Ovary (tissue), 9 donors: ENCODE measurements around the gene MTMR12. TPM values are rescaled to one million over a fixed set of nuclear protein-coding genes. Genes with fewer than 3 reads are reported as not detected.
"Not testable (repeated sequence)": the region's sequence is repeated elsewhere in the genome, so short reads cannot be mapped to it uniquely, and the experiment has no call there.

ENCODE experiments used
- DNase-seq, 5 donors: peaks; one replicate each; pipeline ENCODE4 v3.0.0-alpha.2; 2019 to 2020
- H3K27ac ChIP-seq, 2 donors: fragments of 200-600 bp; one replicate each; pipeline versions ENCODE4 v1.5.1 to v1.8.0; 2019 to 2022
- H3K27me3 ChIP-seq: fragments of 200-600 bp; one replicate; pipeline ENCODE4 v1.8.0; 2022
- H3K36me3 ChIP-seq: fragments of 200-600 bp; sonication (generic); one replicate; pipeline ENCODE4 v1.5.1; 2019
- H3K4me1 ChIP-seq: one replicate; pipeline ENCODE4 v1.8.1; 2013; ENCODE audit warnings: mild to moderate bottlenecking, moderate library complexity; ENCODE audit not compliant: insufficient read depth
- H3K4me3 ChIP-seq: fragments of 200-600 bp; sonication (generic); one replicate; pipeline ENCODE4 v1.5.1; 2017
- H3K9me3 ChIP-seq, 2 donors: fragments of 200-600 bp in 1 of 2; sonication (generic) in 1 of 2; one replicate each; pipeline versions ENCODE4 v1.5.1 to v1.8.1; 2013 to 2019; ENCODE audit warnings: mild to moderate bottlenecking in 1 of 2, moderate library complexity in 1 of 2
- CTCF ChIP-seq, 3 donors: fragments of 450-650 bp in 2 of 3; fragments of 200-600 bp in 1 of 3; IDR thresholded peaks; one replicate each; pipeline versions ENCODE4 v1.5.1 to v1.8.0; 2016 to 2022; ENCODE audit warnings: antibody characterized with exemption in 3 of 3, mild to moderate bottlenecking in 1 of 3
- EP300 ChIP-seq: sonication (generic); formaldehyde crosslinking; IDR thresholded peaks from one replicate; pipeline ENCODE4 v1.6.1; 2017; ENCODE audit warnings: antibody characterized with exemption
- POLR2A ChIP-seq: fragments of 450-650 bp; IDR thresholded peaks from one replicate; pipeline ENCODE4 v1.6.1; 2017; ENCODE audit warnings: antibody characterized with exemption, mild to moderate bottlenecking, moderate library complexity
- WGBS, 3 donors: extraction: QIAGEN DNeasy Blood & Tissue Kit in 1 of 3; methylation state at CpG; one replicate each; pipeline versions ENCODE4 v1.1.5 to v1.1.7; 2013 to 2017; 5-methylcytosine and 5-hydroxymethylcytosine counted together
- intact Hi-C, 4 donors: fragments of 100-400 bp; cut with DNase I; formaldehyde crosslinking; loops; one replicate each; pipeline versions ENCODE4 v1.11.0 to v1.15.1; 2022 to 2023
- polyA plus RNA-seq, 2 donors: library from polyadenylated mRNA; stranded (reverse); fragments of 200-250 nt in 1 of 2; fragments of 350-450 nt in 1 of 2; fragmentation: Illumina TruSeq in 1 of 2; extraction: RNeasy Lipid Tissue Mini Kit (QIAGEN cat#74804) in 1 of 2; gene quantifications; one replicate each; pipeline ENCODE4 v1.2.3, GENCODE V29; 2013 to 2014
- total RNA-seq, 7 donors: library from RNA; depleted of rRNA in 2 of 7; stranded (reverse); fragments of >200 nt in 2 of 7; fragmentation: NEBNext Ultra II Directional in 3 of 7; extraction: Animal tissue kit (Norgen Biotek cat#: 25700) in 3 of 7; gene quantifications; one replicate each; pipeline versions ENCODE4 v1.1.0 to v1.2.4, GENCODE V29; 2016 to 2023
- donor health status: DM: no; HTN: no; CAD: no; lungs with moderate emphysema.
- donor health status: DM: no; HTN: no; CAD: no.
- donor health status: Bipolar disorder and iron deficiency.
- donor health status: DM: yes; HTN: yes; CAD: no.
- donor health status: DM: no; HTN: no; CAD: no.
- donor health status: DM: yes; HTN: yes; CAD: no.

Gene MTMR12
- total and polyA plus RNA-seq, 9 donors, result 14.9 to 39.0 (median 35.2) TPM

- H3K36me3 ChIP-seq, result no peaks in the 10 kb centered on the region
- no peak overlapping the region for H3K4me3 ChIP-seq
- no peak for TF ChIP-seq POLR2A
- TF ChIP-seq EP300, result no peak
- H3K9me3 ChIP-seq, result no peaks in the 10 kb centered on the region
- peaks cover 8% of the 10 kb centered on the region for H3K4me1 ChIP-seq
- DNase-seq, result peak in 3 of 5 donors; percentile 35 to 67 (median 46)
- 8 to 19% (median 8%) methylated on average over 5 of the region's 5 CpGs for WGBS, 3 donors
- H3K27ac ChIP-seq, result no peak overlapping the region
- intact Hi-C loops, result loop anchor here in 1 of 4 donors (10.0 kb wide), 1 partner anchor 51 kb away; the partner anchor contains the start of gene GOLPH3
- H3K27me3 ChIP-seq, result no peaks in the 10 kb centered on the region
Observed at GRCh38 chr5:32225445-32225844, 87.3 kb downstream of the MTMR12 start.

- no peak overlapping the region for H3K27ac ChIP-seq
- TF ChIP-seq EP300, result no peak
- TF ChIP-seq CTCF (IDR thresholded peaks at IDR 0.05), result no peak
- no peak for TF ChIP-seq POLR2A
- intact Hi-C loops, result loop anchor here in 1 of 4 donors (10.0 kb wide), 1 partner anchor 49 kb away; the partner anchor contains the start of gene GOLPH3
- H3K4me1 ChIP-seq, result peaks cover 8% of the 10 kb centered on the region
- H3K27me3 ChIP-seq, result no peaks in the 10 kb centered on the region
- DNase-seq, result no peak
- no peaks in the 10 kb centered on the region for H3K9me3 ChIP-seq
- no peaks in the 10 kb centered on the region for H3K36me3 ChIP-seq
- H3K4me3 ChIP-seq, result no peak overlapping the region
- WGBS, 3 donors, result 21 to 51% (median 22%) methylated on average over 1 of the region's 1 CpG
Observed at GRCh38 chr5:32223972-32224609, 88.6 kb downstream of the MTMR12 start.

GRCh38 chr5:32222723-32223470 lies 89.8 kb downstream of the MTMR12 start:
- TF ChIP-seq EP300 (no peak), CTCF (IDR thresholded peaks at IDR 0.05) (no peak), POLR2A (no peak)
- H3K4me3 ChIP-seq, result no peak overlapping the region
- DNase-seq, result no peak
- H3K9me3 ChIP-seq, result no peaks in the 10 kb centered on the region
- H3K27me3 ChIP-seq, result no peaks in the 10 kb centered on the region
- no peaks in the 10 kb centered on the region for H3K36me3 ChIP-seq
- WGBS, 3 donors, result 86 to 97% (median 96%) methylated on average over 5 of the region's 5 CpGs
- H3K27ac ChIP-seq, result no peak overlapping the region
- intact Hi-C loops, result loop anchor here in 1 of 4 donors (10.0 kb wide), 1 partner anchor 48 kb away; the partner anchor contains the start of gene GOLPH3
- peaks cover 8% of the 10 kb centered on the region for H3K4me1 ChIP-seq

GRCh38 chr5:32217886-32218396 lies 94.8 kb downstream of the MTMR12 start:
- no peaks in the 10 kb centered on the region for H3K27me3 ChIP-seq
- DNase-seq, result no peak
- H3K4me1 ChIP-seq, result no peaks in the 10 kb centered on the region
- no peaks in the 10 kb centered on the region for H3K9me3 ChIP-seq
- no peaks in the 10 kb centered on the region for H3K36me3 ChIP-seq
- WGBS, 3 donors, result 64 to 72% (median 70%) methylated on average over 12 of the region's 12 CpGs
- H3K4me3 ChIP-seq, result no peak overlapping the region
- H3K27ac ChIP-seq, result no peak overlapping the region
- TF ChIP-seq CTCF (IDR thresholded peaks at IDR 0.05) (no peak), POLR2A (no peak), EP300 (no peak)
- intact Hi-C loops, result no loop called here

GRCh38 chr5:32214344-32214743 lies 98.4 kb downstream of the MTMR12 start:
- H3K27me3 ChIP-seq, H3K36me3 ChIP-seq, H3K4me3 ChIP-seq, intact Hi-C loops, H3K4me1 ChIP-seq, DNase-seq, H3K9me3 ChIP-seq, H3K27ac ChIP-seq: not testable (repeated sequence)
- WGBS, 3 donors, result 82 to 89% (median 88%) methylated on average over 1 of the region's 1 CpG
